Measurements from ENCODE around the gene EPN3.

DNA sequence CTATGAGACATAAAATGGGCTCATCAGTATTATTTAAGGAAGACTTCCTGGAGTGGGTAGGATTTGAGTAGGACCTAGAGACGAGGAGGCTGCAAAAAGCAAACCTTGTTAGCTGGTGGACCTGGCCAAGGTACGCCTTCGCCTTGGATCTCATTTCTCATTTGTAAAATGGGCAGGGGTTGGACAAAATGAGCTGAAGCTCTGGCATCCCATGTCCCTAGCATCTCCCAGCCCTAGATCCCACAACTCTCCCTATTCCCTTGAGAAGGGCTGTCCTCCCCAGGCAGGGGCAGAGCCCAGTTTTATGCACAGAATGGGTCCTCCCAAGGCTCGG is 14.1 kb downstream of the EPN3 start:
- TF ChIP-seq POLR2AphosphoS5 (IDR thresholded peaks at IDR 0.05; ENCODE audit: low read depth, low read length): no peak
- TF ChIP-seq, protein P1, sequence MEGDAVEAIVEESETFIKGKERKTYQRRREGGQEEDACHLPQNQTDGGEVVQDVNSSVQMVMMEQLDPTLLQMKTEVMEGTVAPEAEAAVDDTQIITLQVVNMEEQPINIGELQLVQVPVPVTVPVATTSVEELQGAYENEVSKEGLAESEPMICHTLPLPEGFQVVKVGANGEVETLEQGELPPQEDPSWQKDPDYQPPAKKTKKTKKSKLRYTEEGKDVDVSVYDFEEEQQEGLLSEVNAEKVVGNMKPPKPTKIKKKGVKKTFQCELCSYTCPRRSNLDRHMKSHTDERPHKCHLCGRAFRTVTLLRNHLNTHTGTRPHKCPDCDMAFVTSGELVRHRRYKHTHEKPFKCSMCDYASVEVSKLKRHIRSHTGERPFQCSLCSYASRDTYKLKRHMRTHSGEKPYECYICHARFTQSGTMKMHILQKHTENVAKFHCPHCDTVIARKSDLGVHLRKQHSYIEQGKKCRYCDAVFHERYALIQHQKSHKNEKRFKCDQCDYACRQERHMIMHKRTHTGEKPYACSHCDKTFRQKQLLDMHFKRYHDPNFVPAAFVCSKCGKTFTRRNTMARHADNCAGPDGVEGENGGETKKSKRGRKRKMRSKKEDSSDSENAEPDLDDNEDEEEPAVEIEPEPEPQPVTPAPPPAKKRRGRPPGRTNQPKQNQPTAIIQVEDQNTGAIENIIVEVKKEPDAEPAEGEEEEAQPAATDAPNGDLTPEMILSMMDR (IDR thresholded peaks at IDR 0.05): no peak
- TF ChIP-seq, protein P2, sequence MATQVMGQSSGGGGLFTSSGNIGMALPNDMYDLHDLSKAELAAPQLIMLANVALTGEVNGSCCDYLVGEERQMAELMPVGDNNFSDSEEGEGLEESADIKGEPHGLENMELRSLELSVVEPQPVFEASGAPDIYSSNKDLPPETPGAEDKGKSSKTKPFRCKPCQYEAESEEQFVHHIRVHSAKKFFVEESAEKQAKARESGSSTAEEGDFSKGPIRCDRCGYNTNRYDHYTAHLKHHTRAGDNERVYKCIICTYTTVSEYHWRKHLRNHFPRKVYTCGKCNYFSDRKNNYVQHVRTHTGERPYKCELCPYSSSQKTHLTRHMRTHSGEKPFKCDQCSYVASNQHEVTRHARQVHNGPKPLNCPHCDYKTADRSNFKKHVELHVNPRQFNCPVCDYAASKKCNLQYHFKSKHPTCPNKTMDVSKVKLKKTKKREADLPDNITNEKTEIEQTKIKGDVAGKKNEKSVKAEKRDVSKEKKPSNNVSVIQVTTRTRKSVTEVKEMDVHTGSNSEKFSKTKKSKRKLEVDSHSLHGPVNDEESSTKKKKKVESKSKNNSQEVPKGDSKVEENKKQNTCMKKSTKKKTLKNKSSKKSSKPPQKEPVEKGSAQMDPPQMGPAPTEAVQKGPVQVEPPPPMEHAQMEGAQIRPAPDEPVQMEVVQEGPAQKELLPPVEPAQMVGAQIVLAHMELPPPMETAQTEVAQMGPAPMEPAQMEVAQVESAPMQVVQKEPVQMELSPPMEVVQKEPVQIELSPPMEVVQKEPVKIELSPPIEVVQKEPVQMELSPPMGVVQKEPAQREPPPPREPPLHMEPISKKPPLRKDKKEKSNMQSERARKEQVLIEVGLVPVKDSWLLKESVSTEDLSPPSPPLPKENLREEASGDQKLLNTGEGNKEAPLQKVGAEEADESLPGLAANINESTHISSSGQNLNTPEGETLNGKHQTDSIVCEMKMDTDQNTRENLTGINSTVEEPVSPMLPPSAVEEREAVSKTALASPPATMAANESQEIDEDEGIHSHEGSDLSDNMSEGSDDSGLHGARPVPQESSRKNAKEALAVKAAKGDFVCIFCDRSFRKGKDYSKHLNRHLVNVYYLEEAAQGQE (IDR thresholded peaks at IDR 0.05; ENCODE audit: insufficient read depth in 1 of 2, low read depth in 2 of 2, low read length in 1 of 2): no peak
- TF ChIP-seq TCF7L2 (IDR thresholded peaks at IDR 0.05; ENCODE audit: low read depth, low read length): no peak

Data from Panc1 (cell line).